Measurements from ENCODE around the gene RNF25. TPM values are rescaled to one million over a fixed set of nuclear protein-coding genes. Genes with fewer than 3 reads are reported as not detected.

RNF25 gene
- 10 to 100 TPM; 13.5 to 57.0 (median 19.5) TPM for total RNA-seq

DNA sequence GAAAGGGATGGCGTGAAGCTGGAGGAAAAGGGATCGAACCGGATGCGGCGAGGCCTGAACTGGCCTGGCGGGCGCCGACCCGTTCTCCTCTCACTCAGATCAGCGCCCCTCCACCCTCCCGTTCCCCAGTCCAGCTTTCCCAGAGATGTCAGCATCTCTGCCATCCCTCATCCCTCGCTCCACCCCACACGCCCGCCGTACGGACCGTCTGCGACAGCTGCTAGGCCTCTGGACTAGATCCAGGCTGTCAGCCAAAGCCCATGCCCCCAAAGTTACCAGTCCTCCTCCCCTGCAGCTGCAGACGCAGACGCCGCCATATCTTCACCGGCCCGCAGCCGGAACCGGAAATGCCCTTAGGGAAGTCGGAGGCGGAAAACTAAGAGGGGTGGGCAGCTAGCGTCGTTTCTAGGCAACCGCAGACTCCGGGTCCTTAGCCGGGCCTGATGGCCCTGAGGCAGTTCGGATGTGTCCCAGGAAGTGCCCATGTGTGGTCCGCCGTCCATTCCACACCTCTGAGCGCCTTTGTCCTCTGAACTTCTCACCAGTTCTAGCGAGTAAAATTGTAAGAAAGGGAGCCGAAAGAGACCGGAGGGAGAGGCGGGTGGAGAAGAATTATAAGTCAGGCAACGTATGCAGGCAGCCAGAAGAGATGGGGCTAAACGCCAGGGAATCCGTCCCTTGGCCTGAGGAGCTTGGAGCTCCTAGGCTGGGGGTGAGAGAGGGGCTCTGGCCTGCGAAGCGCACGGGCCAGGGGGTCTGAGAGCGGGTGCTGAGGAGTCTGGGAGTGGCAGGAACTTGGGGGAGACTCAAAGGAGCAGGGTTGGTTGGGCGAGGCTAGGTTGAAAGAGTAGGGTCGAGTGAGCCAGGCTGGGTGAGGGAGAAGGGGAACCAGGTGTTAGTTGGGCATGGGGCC lies at the start of gene RNF25, which contains the start of gene STK36:
TSS of gene RNF25 (minus strand) at position 349 of the 913 bp plus-strand sequence. CDS start at position 317, 32 bp downstream.
TSS of gene STK36 (plus strand) at position 433 of the 913 bp plus-strand sequence. CDS start 744 bp downstream, outside the sequence.
- Histone ChIP-seq H3K27me3 (no peaks in the 10 kb centered on the region), H3K4me3 (peak within 1 kb of the TSS; percentile 58 to 96 (median 72)), H3K27ac (peak within 1 kb of the TSS; percentile 19 to 85 (median 72)), H3K4me1 (peaks cover 0 to 29% (median 12%) of the 10 kb centered on the region in 4 donors), H3K9me3 (no peaks in the 10 kb centered on the region), H3K36me3 (peaks cover 0 to 36% (median 8%) of the 10 kb centered on the region in 3 donors)
- WGBS, 2 donors: 0 to 1% methylated on average over 40 to 49 of the region's 49 CpGs
- TF ChIP-seq POLR2A (IDR thresholded peaks at IDR 0.05): peak in 1 of 2 donors; percentile 66
- TF ChIP-seq EP300 (IDR thresholded peaks at IDR 0.05): peak; percentile 57 to 94
- TF ChIP-seq CTCF (IDR thresholded peaks at IDR 0.05): no peak
- peak; percentile 65 to 69 for DNase-seq (ENCODE audit: low spot score in 2 of 2)

- Histone ChIP-seq H3K27ac (peak overlapping the region in 2 of 4 donors; percentile 73 to 83), H3K4me1 (peaks cover 0 to 44% (median 11%) of the 10 kb centered on the region in 4 donors), H3K9me3 (peaks cover 0 to 11% (median 2%) of the 10 kb centered on the region in 4 donors), H3K4me3 (no peak overlapping the region), H3K36me3 (peaks cover 0 to 30% (median 0%) of the 10 kb centered on the region in 3 donors), H3K27me3 (no peaks in the 10 kb centered on the region)
- DNase-seq (ENCODE audit: low spot score in 2 of 2): no peak
- TF ChIP-seq POLR2A (IDR thresholded peaks at IDR 0.05) (no peak), EP300 (IDR thresholded peaks at IDR 0.05) (no peak), CTCF (IDR thresholded peaks at IDR 0.05) (no peak)
These were observed 49.7 kb upstream of the RNF25 start for GRCh38 chr2:218721488-218721887.

DNA sequence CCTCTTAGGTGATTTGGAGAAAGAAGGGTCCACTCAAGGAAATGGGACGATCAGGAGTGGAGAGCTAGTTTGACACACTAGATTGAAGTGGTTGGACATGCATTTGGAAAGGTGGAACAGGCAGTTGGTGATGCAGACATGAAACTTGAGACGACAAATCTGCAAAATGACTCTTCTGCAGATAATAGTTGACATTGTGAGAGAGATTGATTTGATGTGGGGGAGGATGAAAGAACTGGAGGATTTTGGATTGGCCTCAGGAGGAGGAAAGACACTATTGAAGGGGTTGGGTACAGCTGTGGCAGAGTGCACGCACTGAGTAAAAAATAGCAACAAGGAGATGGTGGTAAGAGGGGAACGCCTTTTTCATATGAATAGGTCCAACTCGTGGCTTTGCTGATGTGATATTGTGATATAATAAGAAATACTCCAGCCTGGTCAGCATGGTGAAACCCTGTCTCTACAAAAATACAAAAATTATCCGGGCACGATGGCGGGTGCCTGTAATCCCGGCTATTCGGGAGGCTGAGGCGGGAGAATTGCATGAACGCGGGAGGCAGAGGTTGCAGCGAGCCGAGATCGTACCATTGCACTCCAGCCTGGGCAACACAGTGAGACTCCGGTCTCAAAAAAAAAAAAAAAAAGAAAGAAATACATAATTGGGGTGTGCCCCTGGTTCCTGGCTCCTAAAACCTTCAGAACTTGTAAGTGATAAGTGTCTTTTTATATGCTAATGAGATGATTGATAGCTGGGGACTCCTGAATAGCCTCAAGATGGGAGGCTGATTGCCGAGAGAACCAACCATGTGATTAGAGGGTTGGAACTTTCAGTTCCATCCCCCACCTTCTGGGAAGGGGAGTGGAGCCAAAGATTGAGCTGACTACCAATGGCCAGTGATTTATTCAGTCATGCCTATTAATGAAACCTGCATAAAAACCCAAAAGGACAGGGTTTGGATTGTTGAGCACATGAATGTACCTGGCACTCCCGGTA lies 48.5 kb upstream of the RNF25 start:
- no peak for DNase-seq (ENCODE audit: low spot score in 2 of 2)
- H3K9me3 ChIP-seq: no peaks in the 10 kb centered on the region
- no peak for TF ChIP-seq POLR2A (IDR thresholded peaks at IDR 0.05)
- TF ChIP-seq CTCF (IDR thresholded peaks at IDR 0.05): no peak
- TF ChIP-seq EP300 (IDR thresholded peaks at IDR 0.05): no peak
- WGBS, 2 donors: 91 to 93% methylated on average over 19 of the region's 19 CpGs
- H3K36me3 ChIP-seq: peaks cover 0 to 24% (median 0%) of the 10 kb centered on the region in 3 donors
- no peak overlapping the region for H3K27ac ChIP-seq
- peaks cover 0 to 55% (median 11%) of the 10 kb centered on the region in 4 donors for H3K4me1 ChIP-seq
- H3K27me3 ChIP-seq: no peaks in the 10 kb centered on the region
- H3K4me3 ChIP-seq: no peak overlapping the region

DNA sequence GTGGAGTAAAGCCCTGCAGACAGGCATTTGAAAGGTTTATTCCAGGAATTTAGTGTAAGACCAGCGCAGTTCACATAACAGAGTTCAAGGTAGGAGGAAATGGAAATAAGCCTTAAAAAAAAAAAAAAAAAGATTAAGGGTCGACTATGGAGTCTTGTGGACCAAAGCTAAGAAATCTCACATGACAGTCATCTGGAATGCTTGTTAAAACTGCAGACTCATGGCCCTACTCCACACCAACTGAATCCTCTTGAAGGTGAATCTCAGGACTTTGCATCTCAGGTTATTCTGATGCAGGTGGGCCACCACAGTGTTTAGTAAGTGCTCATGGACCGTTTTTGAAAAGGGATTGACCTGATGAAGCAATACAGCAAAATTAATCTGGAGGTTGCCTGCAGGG lies 47.7 kb upstream of the RNF25 start:
- no peaks in the 10 kb centered on the region for H3K27me3 ChIP-seq
- peaks cover 0 to 62% (median 11%) of the 10 kb centered on the region in 4 donors for H3K4me1 ChIP-seq
- TF ChIP-seq EP300 (IDR thresholded peaks at IDR 0.05) (no peak), POLR2A (IDR thresholded peaks at IDR 0.05) (no peak), CTCF (IDR thresholded peaks at IDR 0.05) (no peak)
- peaks cover 0 to 16% (median 0%) of the 10 kb centered on the region in 3 donors for H3K36me3 ChIP-seq
- no peaks in the 10 kb centered on the region for H3K9me3 ChIP-seq
- WGBS, 2 donors: 83 to 85% methylated on average over 3 of the region's 3 CpGs
- no peak for DNase-seq (ENCODE audit: low spot score in 2 of 2)
- no peak overlapping the region for H3K27ac ChIP-seq
- H3K4me3 ChIP-seq: no peak overlapping the region
